IPS DF 6.9 (cell line): ENCODE results near the gene RANGAP1.

Experiments used
- DNase-seq: peaks from one replicate; pipeline ENCODE4 v3.0.0-alpha.2; 2013; ENCODE audit warnings: low read depth, low spot score
- H3K27ac ChIP-seq: one replicate; pipeline ENCODE4 v1.5.1; 2013; ENCODE audit warnings: low read length, control low read depth
- H3K27me3 ChIP-seq: 2 replicates; pipeline ENCODE4 v1.6.1; 2013; ENCODE audit warnings: mild to moderate bottlenecking, low read length; ENCODE audit not compliant: control insufficient read depth, insufficient read depth
- H3K36me3 ChIP-seq: 2 replicates; pipeline ENCODE4 v1.6.1; 2013; ENCODE audit warnings: low read length; ENCODE audit not compliant: control insufficient read depth, insufficient read depth
- H3K4me1 ChIP-seq: 2 replicates; pipeline ENCODE4 v1.6.1; 2013; ENCODE audit warnings: low read length; ENCODE audit not compliant: control insufficient read depth, insufficient read depth
- H3K4me3 ChIP-seq: 2 replicates; pipeline ENCODE4 v1.5.1; 2013; ENCODE audit warnings: mild to moderate bottlenecking, low read length
- H3K9me3 ChIP-seq: 2 replicates; pipeline ENCODE4 v1.6.1; 2013; ENCODE audit warnings: low read length, inconsistent platforms; ENCODE audit not compliant: control insufficient read depth, insufficient read depth
- WGBS: extraction: QIAGEN DNeasy Blood & Tissue Kit; methylation state at CpG from one replicate; pipeline ENCODE4 v1.1.7; 2013; ENCODE audit warnings: mixed read lengths, missing lambda C conversion rate; ENCODE audit not compliant: insufficient read length, insufficient coverage; 5-methylcytosine and 5-hydroxymethylcytosine counted together

The RANGAP1 gene

DNA sequence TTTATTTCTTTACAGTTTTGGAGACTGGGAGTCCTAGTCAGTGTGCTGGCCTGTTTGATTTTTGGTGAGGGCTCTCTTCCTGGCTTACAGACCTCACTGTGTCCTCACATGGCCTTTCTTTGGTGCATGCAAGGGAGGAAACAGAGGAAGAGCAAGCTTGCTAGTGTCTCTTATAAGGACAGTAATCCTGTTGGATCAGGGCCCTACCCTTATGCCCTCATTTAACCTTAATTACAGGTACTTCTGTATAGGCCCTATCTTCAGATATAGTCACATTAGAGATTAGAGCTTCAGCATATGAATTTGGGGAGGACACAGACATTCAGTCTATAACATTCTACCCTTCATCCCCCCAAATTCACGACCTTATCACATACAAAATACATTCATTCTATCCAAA lies 29.6 kb upstream of the RANGAP1 start:
- H3K27ac ChIP-seq, result no peak overlapping the region
- H3K4me1 ChIP-seq, result 0 out of 2 replicates have a peak, but pooled peaks cover 2% of the 10 kb centered on the region
- WGBS, result 100% methylated on average over 1 of the region's 1 CpG
- H3K4me3 ChIP-seq, result no peak overlapping the region
- no peak for DNase-seq
- H3K9me3 ChIP-seq, result no peaks in the 10 kb centered on the region
- no peaks in the 10 kb centered on the region; the same call in 1 of the 2 replicates for H3K36me3 ChIP-seq
- no peaks in the 10 kb centered on the region for H3K27me3 ChIP-seq

DNA sequence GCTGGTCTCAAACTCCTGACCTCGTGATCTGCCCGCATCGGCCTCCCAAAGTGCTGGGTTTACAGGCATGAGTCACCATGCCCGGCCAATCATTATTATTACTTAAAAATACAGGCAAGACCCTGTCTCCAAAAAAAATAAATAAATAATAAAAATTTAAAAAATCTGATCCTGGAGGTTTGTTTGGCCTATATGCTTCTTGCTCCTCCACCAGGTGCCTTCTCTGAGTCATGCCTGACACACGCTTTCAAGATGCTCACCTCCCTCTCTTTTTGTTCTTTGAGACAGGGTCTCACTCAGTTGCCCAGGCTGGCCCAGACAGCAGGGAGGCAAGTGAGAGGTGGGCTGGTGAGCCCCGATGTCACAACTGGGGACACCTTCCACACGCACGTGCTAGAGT lies 28.8 kb upstream of the RANGAP1 start:
- Histone ChIP-seq H3K4me1 (0 out of 2 replicates have a peak, but pooled peaks cover 2% of the 10 kb centered on the region), H3K4me3 (no peak overlapping the region), H3K27me3 (no peaks in the 10 kb centered on the region), H3K36me3 (no peaks in the 10 kb centered on the region; the same call in 1 of the 2 replicates), H3K9me3 (no peaks in the 10 kb centered on the region), H3K27ac (no peak overlapping the region)
- no peak for DNase-seq
- no CpG with 5 or more reads among the region's 8 CpGs for WGBS

DNA sequence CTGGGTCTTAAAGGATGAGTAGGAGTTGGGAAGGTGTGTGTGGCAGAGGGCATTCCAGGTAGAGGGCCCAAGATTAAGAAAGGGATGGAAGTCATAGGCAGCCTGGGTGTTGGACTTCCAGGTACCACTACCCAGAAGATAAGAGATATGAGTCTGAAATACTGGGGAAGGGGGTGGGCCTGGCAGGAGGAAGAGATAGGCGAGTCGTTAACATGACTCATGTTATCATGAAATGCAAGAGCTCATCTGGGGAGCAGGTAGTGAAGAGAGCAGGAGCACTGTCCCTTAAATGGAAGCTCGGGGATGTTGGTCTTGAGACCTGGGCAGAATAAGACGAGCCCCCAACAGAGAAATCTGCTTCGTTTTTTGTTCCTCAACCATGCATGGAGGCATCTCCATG lies 25.5 kb upstream of the RANGAP1 start:
- Histone ChIP-seq H3K36me3 (no peaks in the 10 kb centered on the region; the same call in 1 of the 2 replicates), H3K9me3 (no peaks in the 10 kb centered on the region), H3K27ac (no peak overlapping the region), H3K4me1 (0 out of 2 replicates have a peak, but pooled peaks cover 4% of the 10 kb centered on the region), H3K27me3 (no peaks in the 10 kb centered on the region), H3K4me3 (no peak overlapping the region)
- DNase-seq, result no peak
- WGBS, result no CpG with 5 or more reads among the region's 5 CpGs

DNA sequence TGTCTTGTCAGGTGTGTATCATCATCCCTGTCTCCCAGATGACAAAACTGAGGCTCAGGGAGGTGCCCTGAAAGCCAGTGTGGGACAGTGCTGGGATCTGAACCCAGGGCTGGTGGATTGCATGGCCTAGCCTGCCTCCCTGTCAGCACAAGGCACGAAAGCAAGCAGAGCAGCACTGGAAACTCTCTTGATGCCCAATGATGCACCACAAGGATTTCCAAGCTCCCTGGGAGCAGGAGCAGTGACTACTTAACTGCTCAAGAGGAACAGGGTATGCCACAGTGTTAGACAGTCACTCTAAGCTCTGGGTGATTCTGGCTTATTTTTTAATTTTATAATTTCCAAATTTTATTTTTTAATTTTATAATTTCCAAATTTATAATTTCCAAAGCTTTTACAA lies 24.3 kb upstream of the RANGAP1 start:
- Histone ChIP-seq H3K36me3 (no peaks in the 10 kb centered on the region; the same call in 1 of the 2 replicates), H3K4me1 (0 out of 2 replicates have a peak, but pooled peaks cover 4% of the 10 kb centered on the region), H3K9me3 (no peaks in the 10 kb centered on the region), H3K27ac (no peak overlapping the region), H3K4me3 (no peak overlapping the region), H3K27me3 (no peaks in the 10 kb centered on the region)
- no peak for DNase-seq
- WGBS, result no CpG with 5 or more reads among the region's 1 CpG

DNA sequence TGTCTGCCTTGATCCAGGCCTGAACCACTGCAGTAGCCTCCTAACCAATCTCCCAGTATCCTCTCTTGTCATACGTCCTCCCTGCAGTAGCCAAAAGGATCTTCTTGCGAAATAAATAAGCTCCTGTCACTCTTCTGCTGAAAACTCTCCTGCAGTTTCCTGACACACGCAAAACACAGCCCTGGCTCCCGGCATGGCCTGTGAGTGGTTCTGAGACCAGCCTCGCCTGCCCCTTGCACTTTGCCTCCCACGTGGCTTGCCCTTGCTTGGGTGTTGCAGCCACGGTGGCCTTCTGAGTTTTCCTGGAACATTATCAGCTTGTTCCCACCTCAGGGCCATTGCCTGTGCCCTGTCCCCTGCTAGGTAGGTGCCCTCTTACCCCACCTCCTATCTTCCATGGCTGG lies 22.6 kb upstream of the RANGAP1 start:
- Histone ChIP-seq H3K4me3 (no peak overlapping the region), H3K27me3 (no peaks in the 10 kb centered on the region), H3K36me3 (no peaks in the 10 kb centered on the region; the same call in 1 of the 2 replicates), H3K9me3 (no peaks in the 10 kb centered on the region), H3K27ac (no peak overlapping the region), H3K4me1 (0 out of 2 replicates have a peak, but pooled peaks cover 4% of the 10 kb centered on the region)
- DNase-seq, result no peak
- no CpG with 5 or more reads among the region's 7 CpGs for WGBS

DNA sequence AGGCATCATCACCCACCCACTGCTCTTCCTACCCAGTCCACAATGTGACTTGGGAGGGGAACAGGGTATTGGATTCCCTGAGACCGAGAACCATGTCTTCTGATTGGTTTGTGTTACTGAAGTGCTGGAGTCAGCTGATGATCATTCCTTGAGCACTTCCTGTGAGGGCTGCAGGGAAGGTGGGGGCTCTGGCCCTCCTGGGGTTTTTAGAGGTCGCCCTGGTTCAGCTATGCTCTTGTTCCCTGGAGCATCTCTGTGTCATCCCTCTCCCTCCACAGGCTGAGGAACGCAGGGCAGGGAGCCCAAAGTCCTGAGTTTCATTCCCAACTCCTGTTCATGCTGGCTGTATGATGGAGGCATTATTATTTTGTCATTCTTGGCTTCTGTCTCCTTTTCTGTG lies 22.1 kb upstream of the RANGAP1 start:
- Histone ChIP-seq H3K4me3 (no peak overlapping the region), H3K27me3 (no peaks in the 10 kb centered on the region), H3K4me1 (0 out of 2 replicates have a peak, but pooled peaks cover 4% of the 10 kb centered on the region), H3K9me3 (no peaks in the 10 kb centered on the region), H3K27ac (no peak overlapping the region), H3K36me3 (no peaks in the 10 kb centered on the region; the same call in 1 of the 2 replicates)
- no peak for DNase-seq
- no CpG with 5 or more reads among the region's 3 CpGs for WGBS

DNA sequence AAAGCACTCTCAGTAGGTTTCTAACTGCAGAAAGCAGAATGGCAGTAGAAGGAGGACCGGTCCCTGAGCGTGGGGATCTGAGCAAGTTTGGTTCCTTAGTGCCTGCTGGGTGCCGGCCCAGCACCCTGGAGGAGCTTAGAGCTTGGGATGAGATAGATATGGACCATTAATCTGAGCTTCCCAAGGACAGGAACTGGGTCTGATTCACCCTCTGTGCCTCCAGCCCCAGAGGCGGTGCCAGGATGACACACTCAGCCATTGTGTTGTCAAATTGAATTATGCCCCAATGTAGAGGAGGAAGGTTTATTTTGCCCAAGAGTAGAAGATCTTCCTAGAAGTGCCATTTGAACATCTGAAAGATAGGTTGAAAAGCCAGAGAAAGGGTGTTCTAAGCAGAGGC lies 19.7 kb upstream of the RANGAP1 start:
- H3K4me1 ChIP-seq, result peaks cover 4% of the 10 kb centered on the region; the same call in 1 of the 2 replicates
- WGBS, result no CpG with 5 or more reads among the region's 4 CpGs
- no peak overlapping the region for H3K27ac ChIP-seq
- no peaks in the 10 kb centered on the region for H3K27me3 ChIP-seq
- H3K9me3 ChIP-seq, result no peaks in the 10 kb centered on the region
- no peak overlapping the region for H3K4me3 ChIP-seq
- DNase-seq, result no peak
- no peaks in the 10 kb centered on the region for H3K36me3 ChIP-seq

DNA sequence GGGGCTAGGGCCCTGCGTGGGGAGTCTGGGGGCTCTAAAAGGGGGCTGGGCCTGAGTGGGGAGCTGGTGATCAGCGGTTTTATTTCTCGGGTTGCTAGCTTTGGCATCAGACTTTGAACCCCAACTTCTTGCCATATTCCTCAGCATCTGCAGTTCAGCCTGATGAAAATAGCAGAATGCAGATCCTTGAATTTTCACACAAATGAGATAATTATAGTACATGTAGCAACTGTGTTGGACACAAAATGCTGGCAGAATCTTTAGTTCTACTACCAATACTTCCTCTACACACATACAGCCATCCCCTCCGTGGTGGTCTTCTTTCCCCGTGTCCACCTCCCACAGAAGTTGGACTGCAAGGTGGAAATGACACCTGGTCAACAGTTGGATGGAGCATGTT lies 16.8 kb upstream of the RANGAP1 start:
- peak overlapping the region; percentile 93; the same call in 1 of the 2 replicates for H3K4me3 ChIP-seq
- H3K27me3 ChIP-seq, result no peaks in the 10 kb centered on the region
- H3K27ac ChIP-seq, result no peak overlapping the region
- no peak for DNase-seq
- H3K36me3 ChIP-seq, result no peaks in the 10 kb centered on the region
- no peaks in the 10 kb centered on the region for H3K9me3 ChIP-seq
- H3K4me1 ChIP-seq, result peaks cover 4% of the 10 kb centered on the region; the same call in 1 of the 2 replicates
- WGBS, result no CpG with 5 or more reads among the region's 5 CpGs

DNA sequence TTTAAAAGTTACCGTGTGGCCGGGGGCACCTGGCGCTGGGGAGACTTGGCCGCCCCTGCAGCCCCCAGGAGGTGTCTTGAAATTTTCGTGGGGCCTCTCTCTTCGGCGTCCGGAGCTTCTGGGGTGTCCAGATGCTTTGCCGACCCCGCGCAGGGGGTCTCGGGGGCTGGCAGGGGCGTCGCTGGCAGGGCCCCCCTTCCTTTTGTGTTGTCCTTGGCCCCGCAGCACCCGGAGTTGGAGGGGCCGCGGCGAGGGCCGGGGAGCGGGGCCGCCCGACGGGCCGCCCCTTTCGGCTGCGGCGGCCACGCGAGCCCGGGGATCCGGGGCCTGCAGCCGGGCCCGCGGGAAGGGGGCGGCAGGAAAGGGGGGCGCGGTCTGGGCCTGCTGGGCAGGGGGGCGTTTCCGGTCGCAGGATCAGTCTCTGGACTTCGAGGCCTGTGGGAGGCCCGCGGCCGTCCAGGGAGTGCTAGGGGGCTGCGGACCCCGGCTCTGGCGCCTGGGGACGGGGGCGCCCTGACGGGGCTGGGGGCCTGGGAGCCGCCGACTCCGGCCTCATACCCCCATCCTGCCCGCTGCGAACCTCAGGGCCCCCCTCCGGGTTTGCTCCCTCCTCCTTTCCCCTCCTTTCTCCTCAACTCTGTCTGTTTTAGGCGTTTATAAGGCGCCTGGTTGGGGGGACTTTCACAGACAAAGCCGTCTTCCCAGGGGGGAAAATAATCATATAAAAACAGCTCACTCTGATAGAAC lies 16.2 kb upstream of the RANGAP1 start:
- H3K27ac ChIP-seq, result no peak overlapping the region
- no peaks in the 10 kb centered on the region for H3K36me3 ChIP-seq
- no peaks in the 10 kb centered on the region for H3K27me3 ChIP-seq
- peaks cover 1% of the 10 kb centered on the region; the same call in 1 of the 2 replicates for H3K4me1 ChIP-seq
- DNase-seq, result no peak
- no peaks in the 10 kb centered on the region for H3K9me3 ChIP-seq
- H3K4me3 ChIP-seq, result peak overlapping the region; percentile 93
- no CpG with 5 or more reads among the region's 60 CpGs for whole genome bisulfite sequencing

DNA sequence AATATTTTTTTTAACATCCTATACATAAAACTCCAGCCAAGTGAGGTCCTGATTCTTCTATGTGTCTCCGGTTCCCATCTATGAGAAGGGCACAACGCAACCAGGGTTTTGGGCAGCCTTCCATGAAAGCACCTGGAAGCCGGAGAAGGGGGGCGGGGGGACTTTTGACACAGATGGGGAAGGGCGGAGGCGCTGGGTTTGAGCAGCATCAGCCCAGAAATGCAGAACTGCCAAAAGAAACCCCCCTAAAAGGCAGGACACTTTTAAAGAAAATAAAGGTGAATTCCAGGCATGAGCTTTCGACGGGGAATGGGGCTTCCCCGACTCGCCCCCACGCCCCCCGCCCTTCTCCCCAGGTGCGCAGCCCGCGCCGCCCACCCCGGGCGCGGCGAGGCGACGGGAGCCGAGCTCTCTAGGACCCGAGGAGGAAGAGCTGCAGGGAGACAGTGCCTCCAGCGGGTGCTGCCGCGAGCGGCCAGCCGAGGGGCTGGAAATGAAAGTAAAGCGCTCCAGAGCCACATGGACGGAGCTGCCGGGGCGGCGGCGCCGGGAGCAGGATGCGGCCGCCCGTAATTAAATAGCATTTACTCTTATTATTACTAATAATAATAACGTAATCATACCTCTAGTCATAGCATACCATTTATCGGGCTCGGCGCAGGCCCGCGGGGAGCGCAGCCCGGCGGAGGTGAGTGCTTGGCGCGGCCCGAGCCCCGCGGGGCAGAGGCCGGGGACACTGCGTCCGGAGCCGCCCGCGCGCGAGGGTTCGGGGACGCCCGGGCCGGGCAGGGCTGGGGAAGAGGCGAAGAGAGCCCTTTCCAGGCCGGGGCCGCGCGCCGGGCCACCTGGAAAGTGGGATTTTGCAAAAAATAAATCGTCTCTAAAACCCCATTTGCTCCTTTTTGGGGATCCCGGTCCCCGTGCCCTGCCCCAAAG lies 15.4 kb upstream of the RANGAP1 start, which contains the start of gene ZC3H7B:
Gene ZC3H7B, plus strand, starts transcription at position 441 of the 936 bp plus-strand sequence. CDS start 19,136 bp downstream, outside the sequence.
- no peak within 1 kb of the TSS for H3K27ac ChIP-seq
- peak within 1 kb of the TSS; percentile 93 for H3K4me3 ChIP-seq
- DNase-seq, result no peak
- no peaks in the 10 kb centered on the region for H3K9me3 ChIP-seq
- no CpG with 5 or more reads among the region's 74 CpGs for WGBS
- H3K4me1 ChIP-seq, result peaks cover 1% of the 10 kb centered on the region; the same call in 1 of the 2 replicates
- H3K36me3 ChIP-seq, result no peaks in the 10 kb centered on the region
- no peaks in the 10 kb centered on the region for H3K27me3 ChIP-seq
